A673 (cell line): ENCODE results near the gene EPHB2.

Experiments used
- CTCF ChIP-seq: fragments of 300-800, 200-600 bp; sonication (generic); conservative IDR thresholded peaks from 2 replicates; pipeline ENCODE4 v1.5.1; 2017; ENCODE audit warnings: low read depth, mild to moderate bottlenecking, antibody characterized with exemption, low read length, moderate library complexity, mixed read lengths
- EZH2 ChIP-seq: fragments of 200-600 bp; sonication (generic); IDR thresholded peaks from 2 replicates; pipeline ENCODE4 v1.6.1; 2017; ENCODE audit warnings: borderline replicate concordance, low read depth, mild to moderate bottlenecking, mixed read lengths, antibody characterized with exemption, low read length; ENCODE audit not compliant: poor library complexity, severe bottlenecking

- TF ChIP-seq CTCF (no peak), EZH2 (no peak)
Observed at GRCh38 chr1:22949822-22950331, 239.2 kb downstream of the EPHB2 start.
